Retinal pigment epithelial cell (primary cell): Measurements from ENCODE around the gene AKAP13.
A peak's percentile ranks its signal among the peaks of the same experiment; 100 is the strongest.

ENCODE experiments used
- DNase-seq: peaks from one replicate; pipeline ENCODE4 v3.0.0-alpha.2; 2010; ENCODE audit warnings: low read depth
- H3K4me3 ChIP-seq: 2 replicates; pipeline ENCODE4 v1.5.1; 2011; ENCODE audit warnings: mild to moderate bottlenecking, low read length, control low read depth, moderate library complexity
- CTCF ChIP-seq: conservative IDR thresholded peaks from 2 replicates; pipeline ENCODE4 v1.5.1; 2011; ENCODE audit warnings: low read depth, low read length, control low read depth, inconsistent platforms

AKAP13 gene

GRCh38 chr15:85404176-85404917 lies 23.9 kb downstream of the AKAP13 start:
- no peak overlapping the region for H3K4me3 ChIP-seq
- DNase-seq, result no peak
- no peak for TF ChIP-seq CTCF

- TF ChIP-seq CTCF, result no peak
- no peak for DNase-seq
- H3K4me3 ChIP-seq, result no peak overlapping the region
Observed at GRCh38 chr15:85404918-85405866, 24.8 kb downstream of the AKAP13 start.

GRCh38 chr15:85406916-85407315 lies 26.5 kb downstream of the AKAP13 start:
- no peak for DNase-seq
- no peak overlapping the region for H3K4me3 ChIP-seq
- TF ChIP-seq CTCF, result no peak

- no peak for TF ChIP-seq CTCF
- DNase-seq, result peak; percentile 68
- H3K4me3 ChIP-seq, result no peak overlapping the region
Observed at GRCh38 chr15:85407421-85408269, 27.2 kb downstream of the AKAP13 start.

DNA sequence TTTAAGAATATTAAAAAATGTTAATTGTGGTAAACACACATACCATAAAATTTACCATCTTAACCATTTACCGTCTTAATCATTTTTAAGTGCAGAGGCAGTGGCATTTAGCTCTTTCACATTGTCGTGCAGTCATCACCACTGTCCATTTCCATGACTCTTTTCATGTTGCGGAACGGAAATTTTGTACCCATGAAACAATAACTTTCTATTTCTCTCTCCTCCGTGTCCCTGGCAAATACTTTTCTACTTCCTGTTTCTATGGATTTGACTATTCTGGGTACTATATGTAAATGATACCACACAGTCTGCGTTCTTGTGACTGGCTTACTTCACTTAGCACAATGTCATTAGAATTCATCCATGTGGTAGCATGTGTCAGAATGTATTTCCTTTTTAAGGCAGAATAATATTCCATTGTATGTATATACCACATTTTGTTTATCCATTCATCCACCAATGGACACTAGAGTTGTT lies 27.9 kb downstream of the AKAP13 start:
- no peak overlapping the region for H3K4me3 ChIP-seq
- DNase-seq, result no peak
- no peak for TF ChIP-seq CTCF

GRCh38 chr15:85412066-85412465 lies 31.7 kb downstream of the AKAP13 start:
- H3K4me3 ChIP-seq, result no peak overlapping the region
- no peak for DNase-seq
- no peak for TF ChIP-seq CTCF
